D721Med (cell line): ENCODE measurements around the gene POLL.
"Not testable (repeated sequence)": the region's sequence is repeated elsewhere in the genome, so short reads cannot be mapped to it uniquely, and the experiment has no call there.

ENCODE experiments used
- DNase-seq: peaks from one replicate; pipeline ENCODE4 v3.0.0; 2011; ENCODE audit warnings: low spot score; ENCODE audit not compliant: insufficient read length
- FAIRE-seq: peaks from 2 replicates; lab custom pipeline; 2011; peaks lifted over from hg19 to GRCh38; lab: Jason Lieb, UNC
- CTCF ChIP-seq: IDR thresholded peaks from 2 replicates; pipeline ENCODE4 v1.5.1; 2012; ENCODE audit warnings: mild to moderate bottlenecking, control low read depth; ENCODE audit not compliant: insufficient read depth; ENCODE audit errors: missing control alignments

The POLL gene

DNA sequence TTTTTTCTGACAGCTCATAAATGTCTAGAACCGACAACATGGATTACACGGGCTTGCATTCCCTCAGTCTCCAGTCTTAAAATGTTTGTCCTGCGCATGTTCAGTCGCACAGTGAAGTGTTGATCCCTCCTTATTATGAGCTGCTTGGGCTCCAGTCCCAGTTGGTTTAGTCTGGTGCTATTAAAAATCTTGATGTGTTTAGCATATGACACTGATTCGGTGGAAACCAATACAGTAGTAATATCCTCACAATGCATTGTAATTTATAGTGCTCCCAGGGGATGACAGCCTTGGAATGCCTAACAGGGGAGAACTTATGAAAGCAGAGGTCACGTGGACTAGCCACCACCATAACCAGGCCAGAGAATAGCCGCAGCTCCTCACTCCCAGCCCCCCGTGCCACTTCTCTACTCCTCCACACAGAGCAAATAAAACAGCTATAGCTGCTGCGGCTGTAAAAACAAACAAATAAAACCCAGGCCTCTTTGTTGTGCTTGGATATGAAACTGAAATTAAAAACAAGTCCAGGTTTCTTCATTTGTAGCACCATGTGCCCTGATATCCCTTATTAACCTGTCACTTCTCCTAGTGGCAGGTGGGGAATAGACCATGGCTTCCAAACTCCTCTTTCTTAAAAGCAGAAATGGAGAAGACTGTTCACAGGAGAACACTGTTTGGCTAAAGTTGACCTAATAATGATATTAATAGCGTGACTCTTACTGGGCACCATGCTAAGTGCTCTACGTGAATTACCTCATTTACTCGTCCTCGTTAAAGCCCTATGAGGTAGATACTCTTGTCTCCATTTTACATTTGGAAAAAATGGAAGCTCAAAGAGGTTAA is 7.8 kb upstream of the POLL start:
- TF ChIP-seq CTCF = no peak
- peak; percentile 21 for FAIRE-seq

DNA sequence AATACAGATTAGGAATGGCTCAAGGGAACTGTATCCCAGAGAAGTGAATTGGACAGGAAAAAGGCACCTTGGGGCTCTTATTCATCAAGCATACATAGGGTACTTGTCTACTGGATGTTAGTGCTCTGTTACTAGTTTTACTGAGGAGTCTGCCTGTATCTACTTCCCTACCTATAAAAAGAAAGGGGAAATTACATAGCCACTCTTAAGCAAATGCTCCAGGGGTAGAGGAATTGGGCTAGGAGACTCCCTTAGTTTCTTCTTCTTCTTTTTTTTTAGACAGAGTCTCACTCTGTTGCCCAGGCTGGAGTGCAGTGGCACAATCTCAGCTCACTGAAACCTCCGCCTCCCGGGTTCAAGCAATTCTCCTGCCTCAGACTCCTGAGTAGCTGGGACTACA is 5.3 kb upstream of the POLL start:
- not testable (repeated sequence) for DNase-seq, FAIRE-seq

More for the DNA sequence above, 7.8 kb upstream of the POLL start:
- DNase-seq = no peak

GRCh38 chr10:101588879-101589278 is 822 bp upstream of the POLL start:
- DNase-seq (no peak), FAIRE-seq (no peak)
- no peak for TF ChIP-seq CTCF

GRCh38 chr10:101585841-101586240 is 2.2 kb downstream of the POLL start:
- DNase-seq (no peak), FAIRE-seq (no peak)
- TF ChIP-seq CTCF = no peak

GRCh38 chr10:101580486-101581399 is 7.3 kb downstream of the POLL start:
- FAIRE-seq = no peak
- DNase-seq = no peak

DNA sequence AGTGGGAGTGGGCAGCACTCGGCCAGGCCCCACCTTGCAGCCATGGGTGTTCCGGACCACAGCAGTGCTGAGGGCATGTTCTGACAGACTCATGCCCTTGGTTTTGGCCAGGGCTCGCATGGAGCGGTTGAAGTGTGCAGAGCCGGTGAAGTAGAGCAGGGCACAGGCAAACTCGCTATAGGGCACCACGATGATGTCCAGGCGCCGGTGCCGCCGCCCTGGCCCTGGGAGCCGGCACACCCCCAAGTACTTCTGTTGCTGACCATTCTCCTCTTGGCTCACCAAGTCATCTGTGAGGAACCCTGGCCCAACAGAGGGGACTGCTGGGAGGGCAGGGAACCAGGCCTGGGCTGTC is 8.6 kb downstream of the POLL start:
- DNase-seq (no peak), FAIRE-seq (no peak)
- no peak for TF ChIP-seq CTCF

More at GRCh38 chr10:101580486-101581399, 7.3 kb downstream of the POLL start:
- TF ChIP-seq CTCF = no peak

DNA sequence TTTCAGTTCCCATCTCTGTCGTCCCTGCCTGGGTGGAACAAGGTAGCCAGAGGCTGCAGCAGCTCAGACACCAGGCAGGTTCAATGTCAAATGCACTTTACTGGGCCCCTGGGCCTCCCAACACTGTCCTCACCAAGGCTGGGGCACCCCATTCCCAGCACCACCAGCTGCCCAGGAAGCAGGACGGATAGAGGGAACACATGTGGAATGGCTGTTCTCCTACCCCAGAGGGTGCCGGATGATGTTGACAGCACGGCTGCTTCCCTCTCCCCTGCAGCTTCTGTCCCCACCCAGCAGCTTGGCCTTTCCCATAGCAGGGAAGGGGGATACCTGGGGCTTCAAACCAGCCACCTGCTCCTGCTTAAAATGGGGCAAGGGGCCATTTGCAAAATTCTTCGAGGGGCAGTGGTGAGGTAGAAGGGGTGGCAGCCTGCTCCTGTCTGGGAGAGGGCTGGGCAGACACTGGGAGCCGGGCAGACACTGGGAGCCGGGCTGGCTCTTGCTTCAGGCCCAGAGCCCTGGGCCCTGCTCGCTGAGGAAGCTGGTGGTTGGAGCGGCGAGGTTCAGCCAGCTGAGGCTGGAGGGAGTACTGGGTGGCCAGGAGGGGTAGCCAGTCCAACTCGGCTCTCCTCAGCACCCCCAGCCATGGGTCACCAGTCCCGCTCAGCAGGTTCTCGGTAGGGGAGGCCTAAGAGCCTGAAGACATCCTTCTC is 9.1 kb downstream of the POLL start:
- FAIRE-seq (no peak), DNase-seq (no peak)

More for the DNA sequence above, 9.1 kb downstream of the POLL start:
- TF ChIP-seq CTCF = no peak
